Measurements from ENCODE around the gene LRRC10B.

The LRRC10B gene

DNA sequence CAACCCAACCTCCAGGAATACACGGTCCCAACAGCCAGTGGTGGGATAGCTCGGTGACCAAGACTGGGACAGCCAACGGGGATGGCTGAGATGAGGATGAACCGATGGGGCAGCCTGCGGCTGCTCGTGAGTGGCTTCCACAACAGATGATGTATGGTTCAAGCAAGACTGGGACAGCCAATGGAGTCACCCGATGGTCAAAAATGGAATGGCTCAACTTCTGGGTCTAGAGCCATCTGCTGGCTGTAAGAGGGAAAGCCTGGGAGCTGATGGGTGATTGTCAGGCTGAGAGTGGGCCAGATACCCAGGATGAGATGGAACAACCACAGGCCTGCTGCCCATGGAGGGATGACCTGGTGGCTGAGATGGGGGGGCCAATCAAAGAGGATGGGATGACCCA lies 36.8 kb downstream of the LRRC10B start:
- 98% methylated on average over 6 of the region's 7 CpGs for WGBS (ENCODE audit: insufficient coverage)
- H3K4me1 ChIP-seq (ENCODE audit: control extremely low read depth in 1 of 4, control insufficient read depth in 4 of 4, insufficient read depth in 4 of 4, low read length in 3 of 4), result peaks cover 0 to 1% (median 0%) of the 10 kb centered on the region in 4 experiments
- DNase-seq, result peak in 1 of 3 donors; percentile 21
- H3K4me3 ChIP-seq (ENCODE audit: control insufficient read depth in 1 of 7, extremely low read depth in 1 of 7, insufficient read depth in 4 of 7, low read depth in 2 of 7, low read length in 6 of 7), result no peak overlapping the region
- no peaks in the 10 kb centered on the region for H3K36me3 ChIP-seq (ENCODE audit: control insufficient read depth in 4 of 4, insufficient read depth in 4 of 4, low read length in 3 of 4)
- no peak overlapping the region for H3K27ac ChIP-seq (ENCODE audit: insufficient read depth in 1 of 2, low read depth in 1 of 2, low read length in 2 of 2, poor library complexity in 1 of 2, severe bottlenecking in 2 of 2)
- no peaks in the 10 kb centered on the region for H3K9me3 ChIP-seq (ENCODE audit: control extremely low read depth in 1 of 5, control insufficient read depth in 4 of 5, insufficient read depth in 2 of 5, low read depth in 1 of 5, low read length in 4 of 5)
- H3K27me3 ChIP-seq (replicated peaks in 2 of 5; ENCODE audit: control insufficient read depth in 4 of 5, insufficient read depth in 5 of 5, low read length in 4 of 5), result peaks cover 0 to 28% (median 12%) of the 10 kb centered on the region in 5 experiments
- ChIA-PET POLR2A (no interaction called here), CTCF (interaction anchor here (0.8 to 1.9 kb wide), 8 partner anchors 9 to 102 kb away, joined by 3 to 7 read pairs (median 4); no protein-coding TSS in a partner anchor)

DNA sequence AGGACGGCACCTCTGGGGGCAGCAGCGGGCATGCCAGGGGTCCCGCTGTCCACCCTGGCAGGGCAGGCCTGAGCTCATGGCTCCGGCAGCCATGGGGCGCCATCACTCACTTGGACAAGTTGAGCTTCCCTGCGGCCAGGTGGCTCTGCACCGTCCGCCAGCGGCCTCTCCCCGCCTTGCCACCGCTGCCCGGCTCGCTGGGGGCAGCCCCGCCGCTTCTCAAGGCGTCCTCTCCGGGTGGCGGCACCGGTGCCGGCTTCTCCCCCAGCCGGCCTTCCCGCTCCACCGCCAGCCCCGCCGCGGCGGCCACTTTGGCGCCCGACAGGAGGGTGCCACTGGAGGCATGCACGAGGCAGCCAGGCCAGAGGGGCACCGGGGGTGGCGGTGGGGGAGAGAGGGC lies 37.4 kb downstream of the LRRC10B start:
- ChIA-PET CTCF (interaction anchor here (0.8 to 1.6 kb wide), 3 partner anchors 10 to 15 kb away, joined by 3 to 6 read pairs (median 3); no protein-coding TSS in a partner anchor), POLR2A (no interaction called here)
- H3K4me1 ChIP-seq (ENCODE audit: control extremely low read depth in 1 of 4, control insufficient read depth in 4 of 4, insufficient read depth in 4 of 4, low read length in 3 of 4), result peaks cover 0 to 1% (median 0%) of the 10 kb centered on the region in 4 experiments
- WGBS (ENCODE audit: insufficient coverage), result 96% methylated on average over 26 of the region's 32 CpGs
- no peak for DNase-seq
- H3K27ac ChIP-seq (ENCODE audit: insufficient read depth in 1 of 2, low read depth in 1 of 2, low read length in 2 of 2, poor library complexity in 1 of 2, severe bottlenecking in 2 of 2), result no peak overlapping the region
- peaks cover 0 to 26% (median 6%) of the 10 kb centered on the region in 5 experiments for H3K27me3 ChIP-seq (replicated peaks in 2 of 5; ENCODE audit: control insufficient read depth in 4 of 5, insufficient read depth in 5 of 5, low read length in 4 of 5)
- no peak overlapping the region for H3K4me3 ChIP-seq (ENCODE audit: control insufficient read depth in 1 of 7, extremely low read depth in 1 of 7, insufficient read depth in 4 of 7, low read depth in 2 of 7, low read length in 6 of 7)
- H3K9me3 ChIP-seq (ENCODE audit: control extremely low read depth in 1 of 5, control insufficient read depth in 4 of 5, insufficient read depth in 2 of 5, low read depth in 1 of 5, low read length in 4 of 5), result no peaks in the 10 kb centered on the region
- no peaks in the 10 kb centered on the region for H3K36me3 ChIP-seq (ENCODE audit: control insufficient read depth in 4 of 4, insufficient read depth in 4 of 4, low read length in 3 of 4)

- H3K27ac ChIP-seq (ENCODE audit: insufficient read depth in 1 of 2, low read depth in 1 of 2, low read length in 2 of 2, poor library complexity in 1 of 2, severe bottlenecking in 2 of 2), result no peak overlapping the region
- ChIA-PET POLR2A (no interaction called here), CTCF (interaction anchor here (1.0 to 1.8 kb wide), 2 partner anchors 11 to 14 kb away, joined by 3 to 4 read pairs; no protein-coding TSS in a partner anchor)
- H3K9me3 ChIP-seq (ENCODE audit: control extremely low read depth in 1 of 5, control insufficient read depth in 4 of 5, insufficient read depth in 2 of 5, low read depth in 1 of 5, low read length in 4 of 5), result no peaks in the 10 kb centered on the region
- H3K27me3 ChIP-seq (replicated peaks in 2 of 5; ENCODE audit: control insufficient read depth in 4 of 5, insufficient read depth in 5 of 5, low read length in 4 of 5), result peaks cover 0 to 26% (median 6%) of the 10 kb centered on the region in 5 experiments
- no peak overlapping the region for H3K4me3 ChIP-seq (ENCODE audit: control insufficient read depth in 1 of 7, extremely low read depth in 1 of 7, insufficient read depth in 4 of 7, low read depth in 2 of 7, low read length in 6 of 7)
- peaks cover 0 to 1% (median 0%) of the 10 kb centered on the region in 4 experiments for H3K4me1 ChIP-seq (ENCODE audit: control extremely low read depth in 1 of 4, control insufficient read depth in 4 of 4, insufficient read depth in 4 of 4, low read length in 3 of 4)
- DNase-seq, result peak in 2 of 3 donors; percentile 35 to 36
- WGBS (ENCODE audit: insufficient coverage), result 39% methylated on average over 13 of the region's 20 CpGs
- H3K36me3 ChIP-seq (ENCODE audit: control insufficient read depth in 4 of 4, insufficient read depth in 4 of 4, low read length in 3 of 4), result no peaks in the 10 kb centered on the region
Measured at GRCh38 chr11:61546663-61547062, 38.1 kb downstream of the LRRC10B start.

GRCh38 chr11:61547246-61547645 lies 38.7 kb downstream of the LRRC10B start:
- Histone ChIP-seq H3K36me3 (ENCODE audit: control insufficient read depth in 4 of 4, insufficient read depth in 4 of 4, low read length in 3 of 4) (no peaks in the 10 kb centered on the region), H3K27ac (ENCODE audit: insufficient read depth in 1 of 2, low read depth in 1 of 2, low read length in 2 of 2, poor library complexity in 1 of 2, severe bottlenecking in 2 of 2) (no peak overlapping the region), H3K27me3 (replicated peaks in 2 of 5; ENCODE audit: control insufficient read depth in 4 of 5, insufficient read depth in 5 of 5, low read length in 4 of 5) (peaks cover 0 to 26% (median 6%) of the 10 kb centered on the region in 5 experiments), H3K4me3 (ENCODE audit: control insufficient read depth in 1 of 7, extremely low read depth in 1 of 7, insufficient read depth in 4 of 7, low read depth in 2 of 7, low read length in 6 of 7) (no peak overlapping the region), H3K4me1 (ENCODE audit: control extremely low read depth in 1 of 4, control insufficient read depth in 4 of 4, insufficient read depth in 4 of 4, low read length in 3 of 4) (no peaks in the 10 kb centered on the region), H3K9me3 (ENCODE audit: control extremely low read depth in 1 of 5, control insufficient read depth in 4 of 5, insufficient read depth in 2 of 5, low read depth in 1 of 5, low read length in 4 of 5) (no peaks in the 10 kb centered on the region)
- ChIA-PET CTCF (interaction anchor here (0.6 to 1.8 kb wide), 3 partner anchors 13 to 97 kb away, joined by 3 to 4 read pairs (median 4); no protein-coding TSS in a partner anchor), POLR2A (no interaction called here)
- 81% methylated on average over 14 of the region's 19 CpGs for WGBS (ENCODE audit: insufficient coverage)
- no peak for DNase-seq

DNA sequence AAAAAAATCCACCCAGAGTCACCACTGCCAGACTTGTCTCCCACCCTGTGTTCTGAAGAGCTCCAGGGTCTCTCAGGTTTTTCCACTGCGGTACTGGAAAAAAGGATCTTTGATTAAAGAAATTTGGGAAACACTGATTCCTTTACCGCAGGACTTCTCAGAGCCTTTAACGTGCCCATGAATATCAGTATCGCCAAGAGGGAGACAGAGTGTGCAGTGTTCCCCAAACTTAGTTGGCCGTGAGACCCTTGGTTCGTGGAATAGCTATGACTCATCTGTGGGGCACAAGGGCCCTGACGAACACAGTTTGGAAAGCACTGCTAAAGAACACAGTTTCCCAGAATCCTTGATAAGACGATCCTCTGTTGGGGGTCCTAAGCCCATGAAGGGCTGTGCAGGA lies 40.6 kb downstream of the LRRC10B start:
- POLR2A ChIA-PET, result no interaction called here
- no peak for DNase-seq
- H3K4me1 ChIP-seq (ENCODE audit: control extremely low read depth in 1 of 4, control insufficient read depth in 4 of 4, insufficient read depth in 4 of 4, low read length in 3 of 4), result no peaks in the 10 kb centered on the region
- H3K4me3 ChIP-seq (ENCODE audit: control insufficient read depth in 1 of 7, extremely low read depth in 1 of 7, insufficient read depth in 4 of 7, low read depth in 2 of 7, low read length in 6 of 7), result no peak overlapping the region
- no peak overlapping the region for H3K27ac ChIP-seq (ENCODE audit: insufficient read depth in 1 of 2, low read depth in 1 of 2, low read length in 2 of 2, poor library complexity in 1 of 2, severe bottlenecking in 2 of 2)
- no peaks in the 10 kb centered on the region for H3K36me3 ChIP-seq (ENCODE audit: control insufficient read depth in 4 of 4, insufficient read depth in 4 of 4, low read length in 3 of 4)
- WGBS (ENCODE audit: insufficient coverage), result 89% methylated on average over 8 of the region's 8 CpGs
- no peaks in the 10 kb centered on the region for H3K9me3 ChIP-seq (ENCODE audit: control extremely low read depth in 1 of 5, control insufficient read depth in 4 of 5, insufficient read depth in 2 of 5, low read depth in 1 of 5, low read length in 4 of 5)
- H3K27me3 ChIP-seq (replicated peaks in 2 of 5; ENCODE audit: control insufficient read depth in 4 of 5, insufficient read depth in 5 of 5, low read length in 4 of 5), result peaks cover 0 to 45% (median 9%) of the 10 kb centered on the region in 5 experiments
- CTCF ChIA-PET, result interaction anchor here (1.2 kb wide), 1 partner anchor 9 kb away, joined by 3 read pairs; no protein-coding TSS in a partner anchor

- CTCF ChIA-PET, result interaction anchor here (1.2 kb wide), 1 partner anchor 8 kb away, joined by 3 read pairs; no protein-coding TSS in a partner anchor
Measured at GRCh38 chr11:61549662-61550568, 41.4 kb downstream of the LRRC10B start.

More at GRCh38 chr11:61549662-61550568, 41.4 kb downstream of the LRRC10B start:
- no peaks in the 10 kb centered on the region for H3K9me3 ChIP-seq (ENCODE audit: control extremely low read depth in 1 of 5, control insufficient read depth in 4 of 5, insufficient read depth in 2 of 5, low read depth in 1 of 5, low read length in 4 of 5)
- peaks cover 0 to 52% (median 14%) of the 10 kb centered on the region in 5 experiments for H3K27me3 ChIP-seq (replicated peaks in 2 of 5; ENCODE audit: control insufficient read depth in 4 of 5, insufficient read depth in 5 of 5, low read length in 4 of 5)
- POLR2A ChIA-PET, result no interaction called here
- WGBS (ENCODE audit: insufficient coverage), result 92% methylated on average over 19 of the region's 23 CpGs
- H3K4me3 ChIP-seq (ENCODE audit: control insufficient read depth in 1 of 7, extremely low read depth in 1 of 7, insufficient read depth in 4 of 7, low read depth in 2 of 7, low read length in 6 of 7), result no peak overlapping the region
- no peak overlapping the region for H3K27ac ChIP-seq (ENCODE audit: insufficient read depth in 1 of 2, low read depth in 1 of 2, low read length in 2 of 2, poor library complexity in 1 of 2, severe bottlenecking in 2 of 2)
- no peaks in the 10 kb centered on the region for H3K4me1 ChIP-seq (ENCODE audit: control extremely low read depth in 1 of 4, control insufficient read depth in 4 of 4, insufficient read depth in 4 of 4, low read length in 3 of 4)
- H3K36me3 ChIP-seq (ENCODE audit: control insufficient read depth in 4 of 4, insufficient read depth in 4 of 4, low read length in 3 of 4), result no peaks in the 10 kb centered on the region
- DNase-seq, result no peak
